CD4-positive, alpha-beta T cell treated with Interleukin-4 for 1 hour (primary cell): ENCODE results near the gene TSPY3.
"Not testable (repeated sequence)": the region's sequence is repeated elsewhere in the genome, so short reads cannot be mapped to it uniquely, and the experiment has no call there.

Experiments used
- DNase-seq, 2 donors: peaks; one replicate each; pipeline ENCODE4 v3.0.0-alpha.2; 2020 to 2022

The TSPY3 gene

GRCh38 chrY:9398121-9398520 is at the start of gene TSPY3:
TSS of gene TSPY3 (plus strand) at chrY:9398421. CDS start at chrY:9398467, 46 bp downstream.
- DNase-seq, result not testable (repeated sequence)

GRCh38 chrY:9357497-9357896 is 40.7 kb upstream of the TSPY3 start, which contains the start of gene TSPY8:
TSS of gene TSPY8 (plus strand) at chrY:9357797. CDS start at chrY:9357843, 46 bp downstream.
- not testable (repeated sequence) for DNase-seq

- DNase-seq, result not testable (repeated sequence)
These were observed 1.7 kb upstream of the TSPY3 start for GRCh38 chrY:9396527-9396926.
